NCI-H2171 (cell line): Measurements from ENCODE around the gene FOXI3.
"Not testable (repeated sequence)": the region's sequence is repeated elsewhere in the genome, so short reads cannot be mapped to it uniquely, and the experiment has no call there.

Experiments used
- DNase-seq: peaks from one replicate; lab custom pipeline; 2025; lab: John Stamatoyannopoulos, UW

Gene FOXI3

GRCh38 chr2:88442061-88442460 is 10.4 kb downstream of the FOXI3 start:
- DNase-seq = no peak

DNA sequence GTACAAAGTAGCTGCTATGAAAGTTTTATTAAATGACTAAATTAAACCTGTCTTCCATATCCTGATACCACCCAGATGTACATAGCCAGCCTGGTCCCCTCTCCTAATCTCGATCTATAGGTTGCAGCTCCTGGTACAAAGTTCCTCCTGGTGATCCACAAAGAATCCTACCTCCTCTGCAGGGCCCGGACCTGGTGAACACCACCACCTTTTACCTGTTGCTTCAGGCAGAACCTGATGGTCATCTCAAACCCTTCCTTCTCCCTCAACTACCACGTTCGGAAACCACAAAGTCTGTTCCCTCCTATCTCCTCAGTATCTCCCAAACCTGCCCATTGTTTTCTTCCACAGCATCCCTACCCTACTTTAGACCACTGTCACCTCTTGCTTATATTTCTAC is 15.5 kb downstream of the FOXI3 start:
- DNase-seq = no peak

GRCh38 chr2:88429929-88430328 is 22.6 kb downstream of the FOXI3 start:
- DNase-seq = no peak

DNA sequence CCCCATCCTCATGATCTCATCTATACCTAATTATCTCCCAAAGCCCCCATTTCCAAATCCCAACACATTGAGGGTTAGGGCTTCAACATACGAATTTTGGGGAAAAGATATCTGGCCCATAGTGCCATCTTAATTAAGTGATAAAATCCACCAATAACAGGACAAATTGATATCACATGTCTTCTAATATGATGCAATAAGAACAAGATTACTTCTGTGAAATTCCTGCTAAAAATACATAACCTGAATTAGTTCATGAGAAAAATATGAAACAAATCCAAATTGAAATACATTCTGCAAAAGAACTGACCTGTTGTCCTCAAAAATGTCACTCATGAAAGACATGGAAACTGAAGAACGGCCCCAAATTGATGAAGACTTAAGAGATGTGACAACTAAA is 28.8 kb downstream of the FOXI3 start:
- no peak for DNase-seq

- not testable (repeated sequence) for DNase-seq
Observed at GRCh38 chr2:88419051-88419450, 33.4 kb downstream of the FOXI3 start.

- no peak for DNase-seq
Observed at GRCh38 chr2:88416016-88416663, 36.4 kb downstream of the FOXI3 start.

DNA sequence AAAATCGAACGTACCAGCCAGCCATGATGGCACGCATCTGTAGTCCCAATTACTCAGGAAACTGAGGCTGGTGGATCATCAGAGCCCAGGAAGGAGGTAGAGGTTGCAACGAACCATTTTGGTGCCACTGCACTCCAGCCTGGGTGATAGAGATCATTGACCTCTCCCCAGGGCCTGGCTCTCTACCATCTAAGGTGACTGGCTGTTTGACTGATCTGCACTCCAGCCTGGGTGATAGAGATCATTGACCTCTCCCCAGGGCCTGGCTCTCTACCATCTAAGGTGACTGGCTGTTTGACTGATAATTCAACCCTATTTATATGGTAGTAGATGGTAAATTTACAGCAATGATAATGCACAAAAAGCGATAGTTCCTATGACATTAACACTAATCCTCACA is 43.6 kb downstream of the FOXI3 start:
- not testable (repeated sequence) for DNase-seq

DNA sequence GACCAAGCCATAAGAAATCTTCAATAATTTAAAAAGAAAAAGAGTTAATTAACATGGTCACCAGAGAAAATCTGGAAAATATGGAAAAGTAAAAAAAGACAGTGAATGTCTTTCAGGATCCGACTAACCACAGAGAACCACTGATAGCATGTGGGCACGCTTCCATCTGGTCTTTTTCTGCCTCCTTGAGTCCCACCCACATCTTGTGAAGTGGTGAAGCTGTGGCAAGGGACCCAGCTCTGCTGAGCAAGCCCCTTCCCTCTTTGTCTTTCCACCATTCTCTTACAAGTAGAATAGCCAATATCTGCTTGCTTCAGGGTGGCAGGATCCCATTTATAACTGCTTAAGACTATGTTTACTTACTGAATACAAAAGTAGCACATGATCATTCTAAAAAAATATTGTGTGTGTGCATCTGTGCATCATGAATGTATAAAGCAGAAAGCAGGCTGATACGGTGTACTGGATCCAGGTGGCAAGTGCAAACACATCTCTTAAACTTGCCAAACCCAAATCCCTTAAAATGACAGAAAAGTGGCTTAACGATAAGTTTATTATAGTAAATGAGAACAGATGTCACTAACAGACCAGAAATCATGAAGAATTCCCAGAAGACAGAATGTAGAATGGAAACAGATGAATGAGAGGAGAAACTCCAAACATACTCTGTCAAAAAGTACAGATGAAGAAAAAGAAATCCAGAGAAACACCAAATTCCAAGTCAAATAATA is 52.3 kb downstream of the FOXI3 start:
- DNase-seq = no peak

DNA sequence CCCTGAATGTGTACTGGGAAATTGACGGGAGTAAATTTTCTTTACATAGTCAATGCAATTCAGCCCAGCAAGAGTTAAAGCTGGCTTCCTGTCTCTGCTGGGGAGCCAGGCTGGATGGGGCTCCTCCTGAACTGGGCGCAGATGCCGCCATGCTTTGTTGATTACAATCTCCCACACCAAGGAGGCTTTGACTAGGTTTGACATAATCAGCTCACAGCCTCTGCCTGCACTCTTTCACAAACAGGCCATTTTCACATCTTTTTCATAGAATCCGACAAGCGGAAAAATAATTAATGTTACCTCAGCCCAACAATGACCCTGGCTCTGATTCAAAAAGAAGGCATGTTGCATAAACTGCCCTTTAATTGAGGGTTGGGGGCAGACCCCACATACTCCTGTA is 54.3 kb downstream of the FOXI3 start:
- no peak for DNase-seq
